A673 (cell line): Measurements from ENCODE around the gene CATSPERZ. TPM values are rescaled to one million over a fixed set of nuclear protein-coding genes. Genes with fewer than 3 reads are reported as not detected.
A peak's percentile ranks its signal among the peaks of the same experiment; 100 is the strongest.

Source experiments
- BruUV-seq: library from RNA; stranded (reverse); fragments of 400-500 nt; replicated peaks from 2 replicates; lab custom pipeline; 2021; lab: Mats Ljungman, UMichigan
- CTCF ChIA-PET: fragments of 300-600 bp; sonication (Branson Sonifier 250); formaldehyde crosslinking; loops from one replicate; lab custom pipeline; 2022; ENCODE audit warnings: antibody characterized with exemption; lab: Charles Lee
- POLR2A ChIA-PET: fragments of 300-600 bp; sonication (Branson Sonifier 250); formaldehyde crosslinking; loops from one replicate; lab custom pipeline; 2022; ENCODE audit warnings: antibody characterized with exemption; ENCODE audit not compliant: low non-redundant PET; lab: Charles Lee
- DNase-seq: peaks from one replicate; pipeline ENCODE4 v3.0.0-alpha.2; 2015; ENCODE audit warnings: low spot score
- H3K27ac ChIP-seq: fragments of 200-600 bp; sonication (generic); 2 replicates; pipeline ENCODE4 v1.5.1; 2016; ENCODE audit warnings: mixed run types, low read depth, mild to moderate bottlenecking, mixed read lengths, antibody characterized with exemption, low read length; ENCODE audit not compliant: poor library complexity, severe bottlenecking
- H3K27me3 ChIP-seq: fragments of 200-600 bp; sonication (generic); replicated peaks from 2 replicates; pipeline ENCODE4 v1.6.1; 2017; ENCODE audit warnings: mixed run types, low read depth, mild to moderate bottlenecking, mixed read lengths, antibody characterized with exemption, low read length; ENCODE audit not compliant: insufficient read depth, poor library complexity
- H3K36me3 ChIP-seq: fragments of 200-600 bp; sonication (generic); 2 replicates; pipeline ENCODE4 v1.6.1; 2016; ENCODE audit warnings: mixed run types, mild to moderate bottlenecking, mixed read lengths, antibody characterized with exemption, low read length; ENCODE audit not compliant: insufficient read depth, poor library complexity, severe bottlenecking
- H3K4me1 ChIP-seq: fragments of 200-600 bp; sonication (generic); 2 replicates; pipeline ENCODE4 v1.6.1; 2017; ENCODE audit warnings: mixed run types, mild to moderate bottlenecking, mixed read lengths, antibody characterized with exemption, low read length; ENCODE audit not compliant: insufficient read depth, poor library complexity, severe bottlenecking
- H3K4me3 ChIP-seq: fragments of 200-600 bp; sonication (generic); 2 replicates; pipeline ENCODE4 v1.5.1; 2016; ENCODE audit warnings: low read depth, mixed run types, mild to moderate bottlenecking, mixed read lengths, low read length; ENCODE audit not compliant: poor library complexity, severe bottlenecking
- H3K9me3 ChIP-seq: fragments of 200-600 bp; sonication (generic); 2 replicates; pipeline ENCODE4 v1.6.1; 2016; ENCODE audit warnings: mixed run types, low read depth, mild to moderate bottlenecking, mixed read lengths, antibody characterized with exemption, low read length; ENCODE audit not compliant: poor library complexity, severe bottlenecking
- EZH2 ChIP-seq: fragments of 200-600 bp; sonication (generic); IDR thresholded peaks from 2 replicates; pipeline ENCODE4 v1.6.1; 2017; ENCODE audit warnings: borderline replicate concordance, low read depth, mild to moderate bottlenecking, mixed read lengths, antibody characterized with exemption, low read length; ENCODE audit not compliant: poor library complexity, severe bottlenecking
- intact Hi-C: fragments of 100-400 bp; cut with micrococcal nuclease; formaldehyde crosslinking; loops from one replicate; pipeline ENCODE4 v1.10.0; 2022; ENCODE audit not compliant: unreplicated experiment
- total RNA-seq: library from RNA; stranded (reverse); gene quantifications from 2 replicates; pipeline ENCODE4 v1.2.3, GENCODE V29; 2021
- TF ChIP-seq, protein P1 (sequence below): fragments of 300-800, 200-600 bp; sonication (generic); conservative IDR thresholded peaks from 2 replicates; pipeline ENCODE4 v1.5.1; 2017; ENCODE audit warnings: low read depth, mild to moderate bottlenecking, antibody characterized with exemption, low read length, moderate library complexity, mixed read lengths

CATSPERZ gene
- total RNA-seq, 1 experiment from 2014 or later = not detected

DNA sequence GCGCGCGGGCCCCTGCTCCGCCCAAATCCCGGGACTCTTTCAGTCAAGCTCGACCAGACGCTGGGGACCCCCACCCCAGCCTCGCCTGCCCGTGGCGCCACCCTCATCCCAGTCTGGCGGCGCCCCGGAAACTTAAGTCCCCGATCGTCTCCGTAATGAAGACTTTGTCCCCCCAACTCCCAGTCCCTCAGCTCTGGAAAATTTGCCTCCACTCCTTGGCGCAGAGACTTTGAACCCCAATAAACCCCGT is 48.5 kb upstream of the CATSPERZ start:
- TF ChIP-seq EZH2 = no peak
- TF ChIP-seq, protein P1, sequence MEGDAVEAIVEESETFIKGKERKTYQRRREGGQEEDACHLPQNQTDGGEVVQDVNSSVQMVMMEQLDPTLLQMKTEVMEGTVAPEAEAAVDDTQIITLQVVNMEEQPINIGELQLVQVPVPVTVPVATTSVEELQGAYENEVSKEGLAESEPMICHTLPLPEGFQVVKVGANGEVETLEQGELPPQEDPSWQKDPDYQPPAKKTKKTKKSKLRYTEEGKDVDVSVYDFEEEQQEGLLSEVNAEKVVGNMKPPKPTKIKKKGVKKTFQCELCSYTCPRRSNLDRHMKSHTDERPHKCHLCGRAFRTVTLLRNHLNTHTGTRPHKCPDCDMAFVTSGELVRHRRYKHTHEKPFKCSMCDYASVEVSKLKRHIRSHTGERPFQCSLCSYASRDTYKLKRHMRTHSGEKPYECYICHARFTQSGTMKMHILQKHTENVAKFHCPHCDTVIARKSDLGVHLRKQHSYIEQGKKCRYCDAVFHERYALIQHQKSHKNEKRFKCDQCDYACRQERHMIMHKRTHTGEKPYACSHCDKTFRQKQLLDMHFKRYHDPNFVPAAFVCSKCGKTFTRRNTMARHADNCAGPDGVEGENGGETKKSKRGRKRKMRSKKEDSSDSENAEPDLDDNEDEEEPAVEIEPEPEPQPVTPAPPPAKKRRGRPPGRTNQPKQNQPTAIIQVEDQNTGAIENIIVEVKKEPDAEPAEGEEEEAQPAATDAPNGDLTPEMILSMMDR = no peak
- Histone ChIP-seq H3K4me1 (peaks cover 27% of the 10 kb centered on the region), H3K9me3 (no peaks in the 10 kb centered on the region), H3K27ac (peak overlapping the region; percentile 68), H3K36me3 (peaks cover 25% of the 10 kb centered on the region), H3K27me3 (no peaks in the 10 kb centered on the region), H3K4me3 (peak overlapping the region; percentile 79)
- no TSS peak for BruUV-seq
- POLR2A ChIA-PET = no interaction called here
- intact Hi-C loops = no loop called here
- CTCF ChIA-PET = interaction anchor here (0.6 to 1.7 kb wide), 9 partner anchors 10 to 70 kb away, joined by 3 to 11 read pairs (median 4); partner anchors contain the start of genes PRDX5 and TRMT112
- no peak for DNase-seq

DNA sequence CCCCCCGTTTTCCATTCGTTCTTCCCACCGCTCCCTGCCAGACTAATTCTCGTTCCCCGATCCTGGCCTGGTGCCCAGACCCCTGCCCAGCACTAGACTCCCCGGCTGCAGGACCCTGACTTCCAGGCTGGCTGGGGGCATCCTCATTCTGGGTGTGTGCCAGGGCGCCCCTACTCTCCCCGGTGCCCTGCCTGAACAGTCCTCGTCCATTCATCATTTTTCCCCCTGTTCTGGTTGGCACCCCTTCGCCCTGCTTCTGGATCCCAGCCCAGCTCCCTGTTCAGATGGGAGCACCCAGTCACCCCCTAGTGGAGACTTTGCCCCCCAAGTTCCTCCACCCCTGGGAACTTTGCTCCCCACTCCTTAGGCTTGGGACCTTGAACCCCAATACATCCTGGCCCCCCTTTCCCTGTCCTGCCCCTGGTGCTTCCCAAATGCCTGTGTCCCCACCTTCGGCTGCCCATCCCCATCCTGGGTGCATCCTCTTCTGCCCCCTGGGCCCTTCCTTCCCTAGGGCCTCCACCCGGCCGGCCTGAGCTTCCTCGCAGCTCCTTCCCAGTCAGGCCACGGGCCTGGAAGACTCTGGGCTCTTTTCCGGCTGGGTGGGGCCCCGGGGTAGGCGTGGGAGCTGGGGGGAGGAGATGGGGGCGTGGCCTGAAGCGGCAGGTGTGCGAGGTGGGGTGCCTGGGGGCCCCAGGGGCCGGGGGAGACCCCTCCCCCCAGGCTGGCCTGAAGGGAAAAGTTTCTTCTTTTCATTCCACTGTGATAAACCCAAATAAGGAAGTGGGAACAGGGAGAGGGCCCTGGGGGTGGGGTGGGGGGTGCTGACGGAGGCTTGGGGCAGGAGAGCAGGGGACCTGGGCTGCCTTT is 47.9 kb upstream of the CATSPERZ start:
- BruUV-seq = TSS peak; percentile 30
- TF ChIP-seq, protein P1 = peak; percentile 64
- TF ChIP-seq EZH2 = no peak
- peaks cover 27% of the 10 kb centered on the region for H3K4me1 ChIP-seq
- no peaks in the 10 kb centered on the region for H3K27me3 ChIP-seq
- ChIA-PET POLR2A (no interaction called here), CTCF (interaction anchor here (0.6 to 1.7 kb wide), 14 partner anchors 9 to 79 kb away, joined by 3 to 11 read pairs (median 5); partner anchors contain the start of genes PRDX5 and TRMT112)
- peaks cover 27% of the 10 kb centered on the region for H3K36me3 ChIP-seq
- H3K4me3 ChIP-seq = peak overlapping the region; percentile 79
- intact Hi-C loops = no loop called here
- no peaks in the 10 kb centered on the region for H3K9me3 ChIP-seq
- peak overlapping the region; percentile 68 for H3K27ac ChIP-seq
- peak; percentile 55 for DNase-seq

DNA sequence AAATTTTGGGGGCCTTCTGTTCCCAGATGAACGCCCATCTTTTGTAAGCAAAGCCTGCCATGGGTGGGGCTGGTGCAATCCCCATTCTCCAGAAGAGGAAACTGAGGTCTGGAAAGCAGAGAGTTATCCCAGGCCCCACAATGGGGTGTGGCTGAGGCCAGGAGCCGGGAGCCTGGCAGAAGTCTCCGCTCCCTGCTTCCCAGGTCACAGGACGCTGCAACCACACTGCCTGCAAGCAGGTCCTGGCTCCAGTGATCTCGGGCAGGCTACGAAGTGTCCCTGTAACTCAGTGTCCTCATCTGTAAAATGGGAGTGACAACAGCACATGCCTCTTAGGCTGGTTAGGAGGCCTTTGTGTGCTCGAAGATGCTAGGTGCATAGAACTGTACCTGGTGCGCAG is 47.1 kb upstream of the CATSPERZ start:
- no peak for DNase-seq
- intact Hi-C loops = no loop called here
- H3K36me3 ChIP-seq = peaks cover 28% of the 10 kb centered on the region
- peaks cover 20% of the 10 kb centered on the region for H3K4me1 ChIP-seq
- TF ChIP-seq EZH2 = no peak
- TF ChIP-seq, protein P1 = no peak
- H3K9me3 ChIP-seq = no peaks in the 10 kb centered on the region
- no peaks in the 10 kb centered on the region for H3K27me3 ChIP-seq
- ChIA-PET CTCF (interaction anchor here (1.7 kb wide), 1 partner anchor 49 kb away, joined by 11 read pairs; no protein-coding TSS in a partner anchor), POLR2A (no interaction called here)
- no TSS peak for BruUV-seq
- peak overlapping the region; percentile 79 for H3K4me3 ChIP-seq
- H3K27ac ChIP-seq = no peak overlapping the region
